ENCODE measurements around the gene MAP7D1.

Gene MAP7D1

DNA sequence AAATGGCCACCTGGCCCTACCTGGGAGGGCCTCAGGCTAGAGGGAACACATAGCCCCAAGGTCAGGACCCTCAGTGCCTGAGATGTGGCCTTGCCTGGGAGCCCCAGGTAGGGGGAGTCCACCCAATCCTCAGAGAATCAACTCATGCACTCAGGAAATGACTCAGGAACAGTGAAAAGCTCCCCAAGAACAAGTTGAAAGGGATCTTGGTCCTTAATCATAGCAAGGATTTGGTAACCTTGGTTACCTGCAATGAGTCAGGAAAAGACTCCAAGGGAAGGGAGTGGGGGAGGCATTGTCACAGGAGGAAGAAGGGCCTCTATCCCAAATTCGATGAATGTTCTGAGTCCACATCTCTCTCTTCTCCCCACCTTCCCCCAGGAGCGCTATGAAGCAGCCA lies 17.0 kb downstream of the MAP7D1 start:
- peaks cover 91% of the 10 kb centered on the region for H3K36me3 ChIP-seq (ENCODE audit: insufficient read depth, insufficient read length, low read length)
- H3K27me3 ChIP-seq (ENCODE audit: insufficient read depth, insufficient read length): no peaks in the 10 kb centered on the region
- TF ChIP-seq ZNF274 (IDR thresholded peaks at IDR 0.05; ENCODE audit: low read depth, low read length): no peak
- no peak for TF ChIP-seq YY1 (IDR thresholded peaks at IDR 0.05; ENCODE audit: insufficient read depth, insufficient read length)
- no peak for TF ChIP-seq SUZ12 (IDR thresholded peaks at IDR 0.05; ENCODE audit: extremely low read depth, insufficient read depth, insufficient read length)
- H3K9me3 ChIP-seq (ENCODE audit: insufficient read depth, low read length): no peaks in the 10 kb centered on the region
- no peak overlapping the region for H3K9ac ChIP-seq (ENCODE audit: insufficient read length, low read depth)
- H3K4me1 ChIP-seq (ENCODE audit: insufficient read depth, insufficient read length): peaks cover 28% of the 10 kb centered on the region
- H3K4me3 ChIP-seq (ENCODE audit: insufficient read length, low read depth): no peak overlapping the region
- DNase-seq (ENCODE audit: low read depth, low spot score): no peak

GRCh38 chr1:36174713-36175112 lies 18.8 kb downstream of the MAP7D1 start:
- peaks cover 37% of the 10 kb centered on the region for H3K4me1 ChIP-seq (ENCODE audit: insufficient read depth, insufficient read length)
- no peak for TF ChIP-seq SUZ12 (IDR thresholded peaks at IDR 0.05; ENCODE audit: extremely low read depth, insufficient read depth, insufficient read length)
- no peak for TF ChIP-seq YY1 (IDR thresholded peaks at IDR 0.05; ENCODE audit: insufficient read depth, insufficient read length)
- TF ChIP-seq ZNF274 (IDR thresholded peaks at IDR 0.05; ENCODE audit: low read depth, low read length): no peak
- peaks cover 95% of the 10 kb centered on the region for H3K36me3 ChIP-seq (ENCODE audit: insufficient read depth, insufficient read length, low read length)
- no peak for DNase-seq (ENCODE audit: low read depth, low spot score)
- no peaks in the 10 kb centered on the region for H3K27me3 ChIP-seq (ENCODE audit: insufficient read depth, insufficient read length)
- H3K9ac ChIP-seq (ENCODE audit: insufficient read length, low read depth): no peak overlapping the region
- H3K4me3 ChIP-seq (ENCODE audit: insufficient read length, low read depth): no peak overlapping the region
- no peaks in the 10 kb centered on the region for H3K9me3 ChIP-seq (ENCODE audit: insufficient read depth, low read length)

DNA sequence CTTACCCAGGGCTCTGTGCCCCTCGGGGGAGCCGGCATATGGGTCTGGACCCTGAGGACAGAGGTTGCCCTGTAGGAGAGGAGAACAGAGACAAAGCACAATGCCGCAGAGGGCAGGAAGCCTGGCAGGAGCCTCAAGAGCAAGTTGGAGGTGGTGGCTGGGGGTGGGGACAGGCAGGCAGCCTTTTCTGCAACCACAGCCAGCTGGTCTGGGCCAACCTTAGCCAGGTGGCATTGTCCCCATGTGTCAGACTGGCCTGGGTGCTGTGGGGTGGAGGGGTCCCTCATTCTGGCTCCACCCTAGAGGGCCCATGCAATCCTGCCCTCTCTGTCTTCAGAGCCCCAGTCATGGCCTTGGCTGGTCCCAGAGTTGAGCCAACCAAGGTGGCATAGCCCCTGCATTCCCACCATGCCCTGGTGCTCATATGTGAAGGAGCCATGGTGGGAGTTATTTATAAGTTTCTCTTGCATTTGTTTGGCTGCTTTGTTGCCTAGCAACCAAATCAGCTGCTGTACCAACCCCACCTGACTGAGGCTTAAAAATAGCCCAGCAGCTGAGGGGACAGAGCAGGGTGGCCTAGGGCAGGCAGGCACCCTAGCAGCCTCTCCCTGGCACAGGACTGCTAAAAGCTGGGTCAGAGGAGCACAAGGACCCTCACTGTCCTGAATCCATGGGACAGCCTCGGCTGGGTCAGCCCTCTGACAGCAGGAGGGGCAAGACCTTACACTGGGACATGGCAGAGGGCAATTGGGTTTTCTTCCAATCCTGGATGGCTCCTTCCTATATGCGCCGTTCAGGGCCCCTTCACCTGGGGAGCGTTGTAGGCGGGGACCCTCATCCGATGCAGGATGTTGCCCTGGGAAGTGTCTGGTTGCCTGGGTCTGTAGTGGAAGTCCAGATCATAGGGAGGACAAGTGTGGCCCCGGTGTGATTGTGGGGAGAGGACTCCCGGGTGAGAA lies 19.5 kb downstream of the MAP7D1 start:
- Histone ChIP-seq H3K27me3 (ENCODE audit: insufficient read depth, insufficient read length) (no peaks in the 10 kb centered on the region), H3K4me1 (ENCODE audit: insufficient read depth, insufficient read length) (peaks cover 40% of the 10 kb centered on the region), H3K36me3 (ENCODE audit: insufficient read depth, insufficient read length, low read length) (peaks cover 95% of the 10 kb centered on the region), H3K4me3 (ENCODE audit: insufficient read length, low read depth) (no peak overlapping the region), H3K9ac (ENCODE audit: insufficient read length, low read depth) (no peak overlapping the region), H3K9me3 (ENCODE audit: insufficient read depth, low read length) (no peaks in the 10 kb centered on the region)
- no peak for TF ChIP-seq YY1 (IDR thresholded peaks at IDR 0.05; ENCODE audit: insufficient read depth, insufficient read length)
- TF ChIP-seq SUZ12 (IDR thresholded peaks at IDR 0.05; ENCODE audit: extremely low read depth, insufficient read depth, insufficient read length): no peak
- TF ChIP-seq ZNF274 (IDR thresholded peaks at IDR 0.05; ENCODE audit: low read depth, low read length): no peak
- no peak for DNase-seq (ENCODE audit: low read depth, low spot score)

GRCh38 chr1:36176106-36176949 lies 20.4 kb downstream of the MAP7D1 start:
- Histone ChIP-seq H3K4me3 (ENCODE audit: insufficient read length, low read depth) (no peak overlapping the region), H3K36me3 (ENCODE audit: insufficient read depth, insufficient read length, low read length) (peaks cover 95% of the 10 kb centered on the region), H3K9me3 (ENCODE audit: insufficient read depth, low read length) (no peaks in the 10 kb centered on the region), H3K9ac (ENCODE audit: insufficient read length, low read depth) (no peak overlapping the region), H3K4me1 (ENCODE audit: insufficient read depth, insufficient read length) (peaks cover 40% of the 10 kb centered on the region), H3K27me3 (ENCODE audit: insufficient read depth, insufficient read length) (no peaks in the 10 kb centered on the region)
- TF ChIP-seq YY1 (IDR thresholded peaks at IDR 0.05; ENCODE audit: insufficient read depth, insufficient read length): no peak
- no peak for TF ChIP-seq ZNF274 (IDR thresholded peaks at IDR 0.05; ENCODE audit: low read depth, low read length)
- no peak for TF ChIP-seq SUZ12 (IDR thresholded peaks at IDR 0.05; ENCODE audit: extremely low read depth, insufficient read depth, insufficient read length)
- DNase-seq (ENCODE audit: low read depth, low spot score): no peak

DNA sequence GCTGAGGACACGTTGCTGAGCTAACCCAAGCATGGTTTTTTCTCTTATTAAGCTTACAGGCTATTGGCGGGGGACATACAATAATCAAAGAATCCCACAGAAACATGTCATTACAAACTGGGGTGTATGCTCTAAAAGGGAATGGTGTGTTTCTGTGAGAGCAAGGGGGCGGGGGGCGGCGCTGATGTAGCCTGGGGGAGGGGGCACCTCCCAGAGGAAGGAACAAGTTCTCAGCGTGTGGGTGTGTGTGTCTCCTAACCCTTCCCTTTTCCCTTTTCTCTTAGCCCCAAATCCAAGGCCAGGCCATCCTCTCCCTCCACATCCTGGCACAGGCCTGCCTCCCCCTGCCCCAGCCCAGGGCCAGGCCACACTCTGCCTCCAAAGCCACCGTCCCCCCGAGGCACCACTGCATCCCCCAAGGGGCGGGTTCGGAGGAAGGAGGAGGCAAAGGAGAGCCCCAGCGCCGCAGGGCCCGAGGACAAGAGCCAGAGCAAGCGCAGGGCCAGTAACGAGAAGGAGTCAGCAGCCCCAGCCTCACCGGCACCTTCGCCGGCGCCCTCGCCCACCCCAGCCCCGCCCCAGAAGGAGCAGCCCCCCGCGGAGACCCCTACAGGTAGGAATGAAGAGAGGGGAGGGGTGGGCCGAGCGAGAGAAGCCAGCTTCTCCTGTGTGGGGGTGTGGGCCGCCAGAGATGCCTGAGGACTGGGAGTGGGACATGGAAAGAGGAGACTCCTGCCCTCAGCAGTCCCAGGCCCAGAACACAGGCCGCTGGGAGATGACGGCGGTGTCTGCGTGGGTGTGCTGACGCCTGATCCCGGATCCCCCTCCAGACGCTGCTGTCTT lies 21.9 kb downstream of the MAP7D1 start:
- H3K9me3 ChIP-seq (ENCODE audit: insufficient read depth, low read length): no peaks in the 10 kb centered on the region
- H3K27me3 ChIP-seq (ENCODE audit: insufficient read depth, insufficient read length): no peaks in the 10 kb centered on the region
- peak overlapping the region; percentile 86 for H3K9ac ChIP-seq (ENCODE audit: insufficient read length, low read depth)
- H3K4me3 ChIP-seq (ENCODE audit: insufficient read length, low read depth): peak overlapping the region; percentile 29
- H3K4me1 ChIP-seq (ENCODE audit: insufficient read depth, insufficient read length): peaks cover 40% of the 10 kb centered on the region
- no peak for DNase-seq (ENCODE audit: low read depth, low spot score)
- TF ChIP-seq ZNF274 (IDR thresholded peaks at IDR 0.05; ENCODE audit: low read depth, low read length) (no peak), YY1 (IDR thresholded peaks at IDR 0.05; ENCODE audit: insufficient read depth, insufficient read length) (no peak), SUZ12 (IDR thresholded peaks at IDR 0.05; ENCODE audit: extremely low read depth, insufficient read depth, insufficient read length) (no peak)
- peaks cover 91% of the 10 kb centered on the region for H3K36me3 ChIP-seq (ENCODE audit: insufficient read depth, insufficient read length, low read length)

GRCh38 chr1:36178471-36179219 lies 22.7 kb downstream of the MAP7D1 start:
- Histone ChIP-seq H3K27me3 (ENCODE audit: insufficient read depth, insufficient read length) (no peaks in the 10 kb centered on the region), H3K9ac (ENCODE audit: insufficient read length, low read depth) (peak overlapping the region; percentile 86)

More at GRCh38 chr1:36178471-36179219, 22.7 kb downstream of the MAP7D1 start:
- peaks cover 45% of the 10 kb centered on the region for H3K4me1 ChIP-seq (ENCODE audit: insufficient read depth, insufficient read length)
- TF ChIP-seq YY1 (IDR thresholded peaks at IDR 0.05; ENCODE audit: insufficient read depth, insufficient read length) (no peak), ZNF274 (IDR thresholded peaks at IDR 0.05; ENCODE audit: low read depth, low read length) (no peak), SUZ12 (IDR thresholded peaks at IDR 0.05; ENCODE audit: extremely low read depth, insufficient read depth, insufficient read length) (no peak)
- peak overlapping the region; percentile 29 for H3K4me3 ChIP-seq (ENCODE audit: insufficient read length, low read depth)
- DNase-seq (ENCODE audit: low read depth, low spot score): peak; percentile 75
- H3K9me3 ChIP-seq (ENCODE audit: insufficient read depth, low read length): no peaks in the 10 kb centered on the region
- H3K36me3 ChIP-seq (ENCODE audit: insufficient read depth, insufficient read length, low read length): peaks cover 91% of the 10 kb centered on the region
